Measurements from ENCODE around the gene NGFR.
"Not testable (repeated sequence)": the region's sequence is repeated elsewhere in the genome, so short reads cannot be mapped to it uniquely, and the experiment has no call there.

NGFR gene

DNA sequence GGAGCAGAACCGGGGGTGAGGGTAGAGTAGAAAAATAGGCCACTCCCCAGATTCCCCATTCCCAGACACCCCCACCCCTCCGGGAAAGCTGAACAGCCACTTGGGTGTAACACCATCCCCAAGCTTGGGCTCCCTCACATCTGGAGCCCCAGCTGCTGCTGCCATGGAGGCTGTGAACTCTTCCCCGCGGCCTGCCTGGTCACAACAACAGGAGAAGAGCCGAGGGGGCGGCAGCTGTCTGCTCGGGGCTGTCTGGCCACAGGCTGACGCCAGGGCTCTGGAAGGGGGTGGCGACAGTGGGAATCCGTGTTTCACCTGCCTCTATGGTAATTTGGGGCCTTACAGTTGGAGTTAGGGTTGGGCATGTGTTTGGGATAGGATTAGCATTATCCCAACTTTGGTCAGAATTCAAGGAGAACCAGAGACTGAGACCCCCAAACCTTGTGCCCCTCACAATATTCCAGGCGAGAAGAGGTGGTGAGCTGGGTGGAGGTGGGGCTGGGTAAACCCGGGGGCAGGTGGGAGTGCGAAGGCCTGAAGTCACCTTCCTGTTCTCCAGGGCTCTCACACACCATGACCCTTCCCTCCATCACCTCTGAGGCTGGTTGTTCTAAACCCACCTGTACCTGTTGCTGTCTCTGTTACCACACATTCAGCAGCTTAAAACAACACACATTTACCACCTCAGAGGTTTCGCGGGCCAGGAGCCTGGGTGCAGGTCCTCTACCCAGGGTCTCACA is 50.9 kb downstream of the NGFR start:
- no peak for DNase-seq (ENCODE audit: low read depth)

DNA sequence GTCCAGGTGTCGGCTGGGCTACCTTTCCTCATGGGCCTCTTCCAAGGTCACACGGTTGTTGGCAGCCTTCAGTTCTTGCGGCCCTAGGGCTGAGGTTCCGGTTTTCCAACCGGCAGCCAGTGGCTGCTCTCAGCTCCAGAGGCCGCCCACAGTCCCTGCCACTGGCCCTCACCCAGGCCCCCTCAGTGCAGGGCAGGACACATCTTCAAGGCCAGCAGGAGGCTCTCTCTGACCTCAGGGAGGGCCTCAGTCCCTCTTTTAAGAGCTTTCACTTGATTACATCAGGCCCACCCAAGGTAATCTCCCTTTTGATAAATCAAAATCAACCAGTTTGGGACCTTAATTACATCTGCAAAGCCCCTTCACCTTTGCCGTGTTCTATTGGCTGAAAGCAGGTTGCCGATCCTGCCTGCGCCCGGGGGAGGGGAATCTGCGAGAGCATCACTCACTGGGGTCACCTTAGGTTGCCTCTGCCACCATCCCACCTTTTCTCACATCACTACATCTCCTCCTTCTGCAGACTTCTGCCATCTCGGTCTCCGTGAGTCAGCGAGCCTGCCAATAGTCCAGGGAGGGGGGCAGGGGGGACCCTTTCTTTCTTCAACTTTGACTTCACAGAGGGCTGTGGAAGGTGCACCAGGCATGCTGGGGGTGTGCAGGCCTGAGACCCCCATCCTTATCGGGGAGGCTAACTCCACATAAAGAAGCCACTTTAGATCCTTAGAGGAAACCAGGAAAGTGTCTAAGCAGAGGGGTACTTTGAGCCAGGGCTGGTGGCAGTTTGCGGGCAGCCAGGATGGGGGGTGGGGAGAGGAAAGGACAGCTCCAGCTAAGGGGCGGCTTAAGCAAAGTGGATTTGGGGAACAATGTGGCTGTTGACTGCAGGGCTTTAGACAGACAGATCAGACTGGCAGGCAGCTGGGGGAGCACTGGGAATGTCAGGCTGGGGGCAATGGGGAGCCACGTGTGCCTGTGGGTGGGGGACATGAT is 51.7 kb downstream of the NGFR start:
- no peak for DNase-seq (ENCODE audit: low read depth)

DNA sequence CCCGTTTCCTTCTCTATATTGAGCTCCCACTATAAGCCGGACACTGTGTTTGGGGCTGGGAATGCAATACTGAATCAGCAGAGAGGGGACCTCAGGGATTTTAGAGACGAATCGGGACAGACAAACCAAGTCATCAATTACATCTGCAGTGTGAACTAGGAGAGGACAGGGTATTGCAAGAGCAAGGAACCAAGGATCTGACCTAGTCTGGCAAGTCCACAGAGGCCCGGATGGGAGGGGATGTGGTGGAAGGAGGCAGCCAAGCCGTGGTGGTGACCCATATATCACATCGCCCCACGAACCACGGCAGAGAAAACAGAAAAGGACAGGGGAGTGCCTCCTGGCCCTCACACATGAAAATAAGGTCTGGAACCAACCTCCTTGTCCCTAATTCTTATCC is 52.5 kb downstream of the NGFR start:
- no peak for DNase-seq (ENCODE audit: low read depth)

DNA sequence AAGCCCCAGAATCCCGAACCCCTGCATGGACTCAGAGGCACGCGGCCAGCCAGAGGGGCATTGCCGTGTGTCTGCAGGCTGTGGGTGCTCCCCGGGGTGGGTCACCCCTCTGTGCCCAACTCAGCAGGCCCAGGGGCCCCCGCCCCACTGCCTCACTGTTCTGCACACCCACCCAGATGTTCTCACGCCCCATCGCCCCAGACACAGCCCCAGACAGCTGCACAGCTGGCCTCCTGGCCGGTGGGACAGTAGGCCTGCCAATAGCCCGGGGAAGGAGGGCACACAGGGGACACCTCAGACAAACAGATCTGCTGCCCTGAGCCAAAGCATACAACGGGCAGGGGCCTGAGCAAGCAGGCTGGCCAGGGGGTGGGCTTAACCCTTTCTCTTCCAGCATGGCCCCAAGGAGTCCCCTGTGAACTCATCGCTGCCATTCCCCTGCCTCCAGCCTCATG is 53.0 kb downstream of the NGFR start:
- no peak for DNase-seq (ENCODE audit: low read depth)

DNA sequence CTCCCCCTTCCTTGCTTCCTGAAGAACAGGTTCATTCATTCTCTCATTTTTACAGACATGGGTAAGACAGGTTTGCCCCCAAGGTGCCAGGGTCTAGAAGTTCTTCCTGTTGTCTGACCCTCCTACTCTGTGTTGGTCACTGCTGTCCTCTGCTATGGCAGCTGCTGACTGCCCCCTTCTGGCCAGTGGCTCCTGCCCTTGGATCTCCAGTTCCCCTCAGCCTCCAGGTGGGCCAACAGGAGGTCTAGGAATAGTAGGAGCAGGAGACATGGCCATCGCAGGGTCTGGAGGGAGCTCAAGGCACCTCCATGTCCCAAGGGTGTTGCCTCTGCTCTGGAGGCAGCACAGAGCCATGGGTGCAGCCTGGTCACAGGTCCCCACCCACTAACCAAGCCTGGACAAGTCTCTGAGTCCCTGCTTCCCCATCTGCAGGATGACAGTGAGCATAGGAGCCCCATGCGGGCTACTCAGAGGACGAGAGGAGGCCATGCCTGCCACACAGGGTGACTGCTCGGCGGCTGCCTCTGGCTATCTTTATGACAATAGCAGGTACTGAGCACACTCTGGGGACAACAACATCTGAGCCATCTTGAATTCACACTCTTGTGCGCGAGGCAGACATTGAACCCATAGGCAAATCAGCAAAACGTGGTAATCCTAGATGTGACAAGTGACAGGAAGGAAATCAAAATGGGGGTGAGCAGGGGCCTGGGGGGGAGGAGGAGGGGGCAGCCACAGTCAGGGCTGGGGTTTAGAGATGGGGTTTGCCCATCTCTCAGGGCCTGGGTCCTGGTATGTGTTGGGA is 53.6 kb downstream of the NGFR start:
- DNase-seq (ENCODE audit: low read depth), result no peak

DNA sequence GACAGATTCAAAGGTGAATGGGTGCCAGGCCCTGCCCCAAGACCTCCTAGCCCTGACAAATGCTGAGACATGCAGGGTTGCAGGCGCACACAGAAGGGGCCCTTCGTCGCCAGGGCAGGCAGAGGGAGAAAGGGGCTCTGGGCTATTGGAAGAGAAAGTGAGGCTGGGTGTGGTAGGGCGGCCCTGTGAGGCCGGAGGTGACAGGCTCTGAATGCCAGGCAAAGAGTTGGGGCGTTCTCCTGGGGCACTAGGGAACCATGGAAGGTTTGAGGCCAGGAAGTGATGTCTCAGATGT is 54.2 kb downstream of the NGFR start:
- DNase-seq (ENCODE audit: low read depth), result no peak

DNA sequence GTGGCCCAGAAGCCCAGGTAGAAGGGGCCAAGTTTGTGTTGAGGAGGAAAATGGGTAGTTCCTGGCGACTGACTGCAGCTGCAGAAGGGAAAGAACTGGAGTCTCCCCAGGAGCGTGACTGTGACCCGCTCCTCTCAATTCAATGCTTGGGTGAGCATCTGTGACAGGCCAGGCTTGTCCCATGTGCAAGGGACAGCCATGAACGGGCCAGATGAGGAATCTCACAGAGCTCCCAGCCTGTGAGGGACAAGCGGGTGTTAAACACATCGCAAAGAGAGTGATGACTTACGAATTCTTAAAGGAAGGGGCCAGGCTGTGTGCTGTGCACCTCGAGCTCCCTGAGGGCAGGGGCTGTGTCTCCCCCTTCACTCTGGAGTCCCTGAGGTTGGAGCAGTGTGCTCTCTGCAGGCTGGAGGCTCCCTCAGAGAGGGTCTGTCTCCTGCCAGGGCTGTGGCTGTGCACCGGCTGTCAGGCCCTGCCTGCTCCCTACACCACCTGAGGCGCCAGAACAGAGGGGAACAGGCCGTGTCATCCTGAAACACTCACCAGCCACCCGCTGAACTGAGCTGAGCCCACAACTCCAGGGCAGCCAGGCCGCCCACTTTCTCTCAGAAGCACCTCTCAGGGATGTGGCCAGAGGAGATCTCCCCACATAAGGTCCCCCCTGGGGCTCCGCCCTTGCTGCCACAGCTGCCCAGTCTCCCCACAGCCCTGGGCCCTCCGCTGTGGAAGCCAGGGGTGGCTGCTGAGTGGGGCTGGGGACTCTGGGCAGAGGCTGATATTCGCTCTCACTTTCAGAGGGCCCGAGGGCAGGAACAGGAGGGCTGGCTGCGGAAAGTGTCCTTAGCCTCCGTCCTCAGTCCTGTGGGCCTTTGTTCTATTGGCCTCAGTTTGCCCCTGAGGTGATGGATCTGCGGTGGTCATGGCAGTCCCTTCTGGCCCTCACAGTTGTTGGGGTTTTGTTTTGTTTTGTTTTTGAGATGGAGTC is 54.9 kb downstream of the NGFR start:
- no peak for DNase-seq (ENCODE audit: low read depth)

DNA sequence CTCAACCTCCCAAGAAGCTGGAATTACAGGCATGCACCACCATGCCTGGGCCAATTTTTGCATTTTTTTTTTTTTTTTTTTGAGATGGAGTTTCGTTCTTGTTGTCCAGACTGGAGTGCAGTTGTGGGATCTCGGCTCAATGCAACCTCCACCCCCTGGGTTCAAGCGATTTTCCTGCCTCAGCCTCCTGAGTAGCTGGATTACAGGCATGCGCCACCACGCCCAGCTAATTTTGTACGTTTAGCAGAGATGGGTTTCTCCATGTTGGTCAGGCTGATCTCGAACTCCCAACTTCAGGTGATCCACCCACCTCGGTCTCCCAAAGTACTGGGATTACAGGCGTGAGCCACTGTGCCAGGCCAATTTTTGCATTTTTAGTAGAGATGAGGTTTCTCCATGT is 55.7 kb downstream of the NGFR start:
- not testable (repeated sequence) for DNase-seq (ENCODE audit: low read depth)

DNA sequence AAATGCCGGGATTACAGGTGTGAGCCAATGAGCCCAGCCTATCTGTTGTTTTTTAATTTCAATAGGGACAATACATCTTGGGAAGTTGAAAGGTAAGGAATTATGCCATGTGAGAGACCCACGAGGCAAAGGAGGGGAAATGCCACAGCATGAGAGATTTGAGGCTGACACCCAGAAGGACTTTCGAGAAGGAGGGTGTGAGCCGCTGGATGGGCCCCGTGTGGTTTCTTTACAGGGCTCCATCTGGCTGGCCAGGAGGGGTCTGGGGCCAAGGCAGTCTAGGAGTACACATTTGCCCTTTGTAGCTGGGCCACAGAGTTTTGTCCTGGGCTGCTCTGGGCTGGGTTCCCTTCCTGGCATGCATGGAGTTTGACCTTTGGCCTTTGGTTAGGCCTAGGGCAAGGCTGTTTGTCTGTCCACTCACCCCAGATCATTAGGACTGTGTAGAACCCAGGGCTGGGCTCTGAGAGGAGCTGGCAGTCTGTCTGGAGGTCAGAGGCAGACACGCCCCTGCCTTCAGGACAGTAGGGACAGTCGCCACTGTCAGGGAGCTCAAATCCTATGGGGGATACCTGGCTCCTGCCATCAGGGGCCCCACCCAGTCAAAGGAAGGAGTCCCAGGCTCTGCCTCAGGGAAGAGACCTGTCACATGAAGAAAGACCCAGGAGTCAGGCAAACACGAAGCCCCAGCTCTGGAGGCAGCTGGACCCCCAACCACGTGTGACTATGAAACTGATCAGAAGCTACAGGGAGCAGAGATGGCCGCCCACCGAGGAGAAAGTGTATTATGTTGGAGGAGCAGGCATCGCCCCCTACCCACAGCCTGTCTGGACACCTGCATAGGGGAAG is 56.4 kb downstream of the NGFR start:
- DNase-seq (ENCODE audit: low read depth), result no peak

DNA sequence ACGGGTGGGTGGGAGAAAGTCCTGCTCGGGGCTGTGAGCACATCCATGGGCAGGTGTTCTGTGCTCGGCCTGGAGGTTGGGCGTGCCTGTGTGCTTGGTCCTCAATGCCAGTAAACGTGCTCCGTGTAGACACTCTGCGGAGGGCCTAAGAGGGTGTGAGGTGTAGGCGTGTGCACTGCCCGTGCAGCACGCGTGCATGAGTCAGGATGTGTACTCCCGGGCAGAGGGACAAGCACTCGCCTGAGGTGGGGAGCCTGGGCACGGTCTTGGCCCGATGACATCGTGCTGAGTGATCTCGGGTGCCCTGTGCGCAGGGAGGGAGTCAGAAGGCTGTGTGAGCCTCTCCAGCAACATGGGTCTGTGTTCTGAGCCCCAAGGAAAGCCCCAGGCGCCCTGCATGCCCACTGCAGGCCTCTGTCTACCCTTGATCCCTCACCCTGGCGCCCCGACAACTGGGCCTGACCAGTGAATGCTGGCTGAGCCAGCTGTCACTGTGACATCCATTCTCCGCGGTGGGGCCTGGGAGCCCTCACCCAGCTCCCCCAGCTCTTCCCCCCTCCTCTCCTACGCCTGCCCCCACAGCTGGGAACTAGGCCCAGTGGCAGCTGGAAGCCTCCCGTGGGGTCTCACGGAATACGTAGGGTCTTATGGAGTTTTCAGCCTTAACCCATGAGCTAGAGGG is 57.1 kb downstream of the NGFR start:
- DNase-seq (ENCODE audit: low read depth), result no peak

DNA sequence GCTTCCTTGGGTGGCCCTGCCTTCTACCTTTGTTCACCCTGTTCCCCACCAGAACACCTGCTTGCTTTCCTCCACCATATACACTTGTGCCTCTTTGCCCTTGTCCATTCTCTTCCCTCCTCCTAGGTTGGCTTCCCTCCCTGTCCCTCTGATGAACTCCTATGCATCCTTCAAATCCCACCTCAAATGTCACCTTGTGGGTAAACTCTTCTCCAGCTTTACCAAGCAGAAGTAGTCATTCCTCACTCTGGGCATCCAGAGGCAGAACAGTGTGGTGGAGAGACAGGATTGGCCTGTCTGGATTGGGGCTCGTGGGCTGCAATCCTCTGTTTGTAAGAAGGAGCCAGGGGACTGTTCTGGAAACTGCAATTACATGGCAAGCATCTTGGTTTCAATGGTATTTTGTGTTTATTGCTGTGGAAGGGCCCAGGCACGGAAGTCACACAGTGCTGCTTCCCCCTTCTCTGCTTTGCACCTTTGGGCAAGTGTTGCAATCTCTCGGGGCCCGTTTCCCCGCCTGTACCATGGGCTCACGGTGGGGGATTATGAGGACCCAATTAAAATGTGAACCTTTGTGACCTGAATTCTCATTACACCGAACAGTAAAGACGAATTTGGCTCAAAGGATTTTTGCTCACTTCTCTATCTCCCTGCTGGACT is 58.7 kb downstream of the NGFR start:
- DNase-seq (ENCODE audit: low read depth), result no peak

DNA sequence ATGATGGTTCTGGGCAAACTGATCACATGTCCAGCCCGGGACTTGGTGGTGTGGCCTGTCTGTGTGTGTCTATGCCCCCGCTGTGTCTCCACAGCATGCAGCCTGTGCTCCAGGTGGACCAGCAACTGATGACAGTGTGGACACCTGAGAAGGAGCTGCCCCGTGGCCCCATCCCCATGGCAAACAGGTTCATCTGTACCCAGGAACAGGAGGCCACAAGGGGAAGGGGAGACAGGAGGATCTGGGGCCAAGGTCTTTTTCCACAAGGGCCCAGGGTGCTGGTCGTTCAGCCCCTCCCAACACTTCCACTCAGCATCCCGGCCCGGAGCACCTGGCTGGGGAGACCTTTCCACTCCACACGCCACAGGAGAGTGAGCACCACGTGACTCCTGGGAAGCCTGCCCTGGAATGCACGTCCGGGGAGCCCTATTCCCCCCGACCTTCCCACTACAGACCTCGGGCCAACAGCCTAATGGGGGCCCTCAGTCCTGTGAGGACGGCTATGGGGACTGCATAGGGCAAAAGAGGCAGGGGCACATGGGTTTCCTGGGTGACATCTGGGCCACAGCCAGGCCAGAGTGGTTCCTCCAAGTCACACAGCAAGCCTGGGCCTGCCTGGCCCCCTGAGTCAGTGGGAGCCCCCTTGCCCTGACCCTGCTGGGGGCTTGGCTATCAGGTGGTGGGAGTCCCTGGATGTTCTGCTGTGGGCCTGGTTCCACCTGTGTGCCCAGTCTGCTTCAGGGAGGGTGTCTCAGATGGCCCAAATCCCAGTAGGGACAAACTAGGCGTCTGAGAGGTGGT is 59.8 kb downstream of the NGFR start:
- DNase-seq (ENCODE audit: low read depth), result no peak

DNA sequence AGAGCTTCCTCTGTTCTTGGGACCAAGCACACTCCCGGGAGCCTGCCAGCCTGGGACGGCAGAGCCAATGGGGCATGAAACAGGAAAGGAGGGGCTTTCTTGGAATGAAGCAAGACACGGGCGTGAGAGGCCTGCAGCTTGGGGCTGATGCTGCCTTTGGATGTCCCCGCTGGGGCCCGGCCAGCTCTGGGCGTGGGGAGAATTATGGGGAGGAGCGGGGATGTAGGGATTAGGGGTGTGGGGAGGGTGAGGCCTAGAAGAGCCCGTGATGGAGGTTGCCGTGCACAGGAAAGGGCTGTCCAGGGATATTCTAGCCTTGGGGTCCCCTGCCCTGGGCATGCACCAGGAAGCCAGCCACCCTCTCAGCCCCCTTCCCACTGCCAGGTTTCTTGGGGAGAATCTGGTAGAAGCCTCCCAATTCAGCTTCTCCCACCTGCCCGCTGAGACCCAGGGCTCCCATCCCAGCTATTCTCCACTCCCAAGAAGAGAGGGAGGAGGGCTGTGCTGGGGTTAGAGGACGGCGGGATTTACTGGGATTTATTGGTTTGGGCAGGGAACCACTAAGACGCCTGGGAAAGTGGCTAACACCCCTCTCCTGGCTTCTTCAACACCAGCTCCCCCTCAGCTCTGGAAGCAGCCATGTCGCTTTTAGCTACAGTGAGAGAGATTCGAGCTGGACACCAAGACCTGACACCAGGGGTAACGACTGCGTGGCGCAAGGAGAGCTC is 60.6 kb downstream of the NGFR start:
- no peak for DNase-seq (ENCODE audit: low read depth)

DNA sequence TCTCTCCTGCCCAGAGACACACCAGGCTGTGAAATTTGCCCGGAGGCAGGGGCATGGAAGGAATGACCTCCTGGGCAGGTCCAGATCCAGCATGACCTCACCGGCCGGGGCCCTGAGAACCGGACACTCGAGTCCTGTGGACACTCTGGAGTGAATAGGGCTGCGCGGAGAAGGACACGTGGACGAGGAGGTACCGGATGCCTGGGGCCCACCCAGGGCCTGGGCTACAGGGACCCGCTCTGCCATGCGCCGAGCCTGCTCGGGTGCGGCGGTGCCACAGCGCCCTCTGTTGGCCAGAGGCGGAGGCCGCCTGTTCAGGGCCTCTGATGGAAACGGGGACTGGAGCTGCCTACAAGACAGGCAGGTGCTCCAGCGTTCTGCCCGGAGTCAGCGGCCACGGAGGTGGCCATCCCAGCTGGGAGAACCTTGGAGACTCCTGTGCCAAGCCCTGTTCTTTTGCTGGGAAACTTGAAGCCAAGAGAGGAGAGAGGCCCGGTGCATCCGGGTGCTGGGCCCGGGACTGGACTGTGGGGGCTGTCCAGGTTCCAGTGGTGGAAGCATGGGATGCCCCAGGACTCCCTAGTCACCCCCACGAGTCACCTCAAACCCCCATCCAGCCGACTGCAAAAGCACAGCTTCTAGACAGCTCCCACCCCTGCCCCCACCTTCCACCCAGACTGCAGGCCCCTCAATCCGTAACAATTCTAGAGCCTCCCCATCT is 61.3 kb downstream of the NGFR start:
- peak; percentile 23 for DNase-seq (ENCODE audit: low read depth)

DNA sequence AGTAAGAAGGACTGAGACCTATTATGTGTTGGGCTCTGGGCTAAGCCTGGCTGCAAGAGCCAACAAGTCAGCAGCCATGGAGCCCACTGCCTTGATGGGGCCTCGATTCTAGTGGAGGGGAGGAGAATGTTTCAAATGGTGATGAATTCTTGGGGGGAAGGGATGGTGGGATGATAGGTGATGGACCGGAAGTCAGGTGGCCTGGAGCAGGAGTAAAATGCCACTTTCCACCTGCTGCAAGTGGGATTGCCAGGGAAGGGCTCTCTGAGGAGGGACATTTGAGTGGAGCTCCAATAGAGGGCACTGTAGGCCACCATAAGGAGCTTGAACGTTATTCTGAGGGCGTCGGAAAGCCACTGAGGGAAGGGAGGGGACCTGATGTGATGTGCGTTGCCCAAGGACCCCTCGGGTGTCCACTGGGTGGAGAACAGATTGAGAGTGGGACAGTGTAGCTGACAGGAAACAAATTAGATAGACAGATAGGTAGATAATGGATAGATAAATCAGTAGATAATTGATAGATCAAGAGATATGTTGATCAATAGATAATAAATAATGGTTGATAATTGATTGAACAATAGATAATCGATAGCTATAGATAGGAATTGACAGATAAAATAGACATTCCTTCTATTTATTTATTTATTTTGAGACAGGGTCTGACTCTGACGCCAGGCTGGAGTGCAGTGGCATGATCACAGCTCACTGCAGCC is 62.4 kb downstream of the NGFR start:
- DNase-seq (ENCODE audit: low read depth), result no peak

Measured in HS-27A (cell line).